T1000 (cell line): ENCODE results near the gene IFNL2.
"Not testable (repeated sequence)": the region's sequence is repeated elsewhere in the genome, so short reads cannot be mapped to it uniquely, and the experiment has no call there.

Source experiments
- DNase-seq: peaks from one replicate; lab custom pipeline; 2025; ENCODE audit warnings: mixed read lengths; lab: John Stamatoyannopoulos, UW

Gene IFNL2

DNA sequence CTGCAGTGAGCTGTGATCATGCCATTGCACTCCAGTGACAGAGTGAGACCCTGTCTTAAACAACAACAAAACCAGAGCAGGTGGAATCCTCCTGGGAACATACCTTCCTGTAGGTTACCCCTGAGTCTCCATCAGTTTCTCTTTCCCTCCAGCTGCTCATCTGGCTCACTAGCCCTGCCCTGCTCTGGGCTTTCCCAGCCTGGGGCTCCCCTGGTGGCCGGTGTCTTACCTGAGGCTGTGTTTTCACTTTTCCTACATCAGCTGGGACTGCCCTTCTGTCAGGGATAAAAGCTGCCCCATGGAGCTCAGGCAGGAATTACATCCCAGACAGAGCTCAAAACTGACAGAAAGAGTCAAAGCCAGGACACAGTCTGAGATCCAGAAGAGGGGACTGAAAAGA is at the start of gene IFNL2:
Gene IFNL2 (plus strand): TSS at position 312 of the 400 bp plus-strand sequence. CDS start 173 bp downstream, outside the sequence.
- not testable (repeated sequence) for DNase-seq

DNA sequence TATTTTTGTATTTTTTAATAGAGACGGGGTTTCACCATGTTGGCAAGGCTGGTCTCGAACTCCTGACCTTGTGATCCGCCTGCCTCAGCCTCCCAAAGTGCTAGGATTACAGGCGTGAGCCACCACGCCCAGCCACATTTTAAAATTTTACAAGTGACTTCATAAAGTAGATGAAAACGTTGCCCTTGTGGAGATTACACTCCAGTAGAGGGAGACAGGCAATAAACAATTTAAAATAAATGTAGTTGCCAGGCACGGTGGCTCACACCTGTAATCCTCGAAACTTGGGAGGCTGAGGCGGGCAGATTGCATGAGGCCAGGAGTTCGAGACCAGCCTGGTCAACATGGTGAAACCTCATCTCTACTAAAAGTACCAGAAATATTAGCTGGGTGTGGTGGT is 49.1 kb upstream of the IFNL2 start:
- not testable (repeated sequence) for DNase-seq

DNA sequence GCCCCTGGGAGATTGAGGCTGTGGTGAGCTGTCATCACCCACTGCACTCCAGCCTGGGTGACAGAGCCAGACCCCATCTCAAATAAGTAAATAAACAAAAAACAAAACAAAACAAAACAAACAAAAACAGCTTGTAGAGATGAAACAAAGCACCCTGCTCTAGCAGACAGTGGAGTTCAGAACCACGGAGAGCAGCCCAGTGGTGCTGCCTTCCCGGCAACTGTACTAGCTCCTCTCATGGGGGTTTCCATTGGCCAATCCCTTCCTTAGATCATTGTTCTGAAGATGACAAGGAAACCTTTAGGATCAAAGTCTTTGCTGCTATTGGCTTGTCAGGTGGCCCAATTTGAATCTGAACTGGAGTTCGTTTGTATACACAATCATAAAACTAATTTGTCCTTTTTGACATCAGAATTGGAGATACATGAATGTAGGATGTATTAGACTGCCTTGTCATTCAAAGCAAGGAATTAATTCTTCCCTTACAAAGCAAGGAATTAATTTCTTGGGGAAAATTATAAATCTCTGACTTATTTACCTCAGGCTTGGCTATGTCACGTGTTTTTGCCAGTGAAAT is 44.4 kb upstream of the IFNL2 start:
- DNase-seq = no peak

DNA sequence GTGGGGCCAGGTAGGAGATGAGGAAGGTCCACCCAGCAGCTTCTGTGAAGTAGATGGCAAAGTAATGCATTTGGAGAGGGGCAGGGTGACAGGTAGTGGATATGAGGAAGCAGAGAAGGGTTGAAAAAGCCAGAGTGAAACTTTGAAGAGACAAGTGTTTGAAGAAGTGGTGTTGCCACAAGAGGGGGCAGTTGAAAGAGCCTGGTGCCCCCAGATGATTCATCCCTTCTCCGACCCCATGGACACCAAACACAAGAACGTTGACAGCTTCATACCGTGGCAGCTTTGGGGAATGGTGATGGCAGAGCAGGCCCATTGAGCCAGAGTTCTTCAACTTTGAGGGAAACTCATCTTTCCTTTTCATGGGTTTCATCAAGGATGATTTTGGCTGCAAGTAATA is 43.3 kb upstream of the IFNL2 start:
- no peak for DNase-seq

DNA sequence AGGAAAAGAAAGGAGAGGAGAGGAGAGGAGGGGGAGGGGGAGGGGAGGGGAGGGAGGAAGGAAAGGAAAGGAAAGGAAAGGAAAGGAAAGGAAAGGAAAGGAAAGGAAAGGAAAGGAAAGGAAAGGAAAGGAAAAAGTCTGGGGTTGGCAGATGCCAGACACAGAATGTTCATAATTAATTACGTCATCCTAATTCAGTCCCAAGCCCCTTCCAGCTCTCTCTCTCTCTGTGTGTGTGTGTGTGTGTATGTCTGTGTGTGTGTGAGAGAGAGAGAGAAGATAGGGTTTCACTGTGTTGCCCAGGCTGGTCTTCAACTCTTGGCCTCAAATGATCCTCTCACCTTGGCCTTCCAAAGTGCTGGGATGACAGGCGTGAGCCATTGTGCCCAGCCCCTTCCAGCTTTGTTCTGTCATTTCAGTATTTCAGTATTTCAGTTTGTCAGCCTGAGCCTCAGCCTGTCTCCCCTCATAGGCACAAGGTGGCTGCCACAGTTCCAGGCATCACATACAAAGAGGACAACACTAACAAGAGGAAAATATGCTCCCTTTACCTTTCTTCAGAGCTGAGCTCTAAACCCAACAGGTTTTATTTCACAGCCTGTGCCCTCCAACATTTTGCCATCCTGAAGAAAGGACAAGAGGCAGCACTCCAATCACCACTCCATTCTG is 38.0 kb upstream of the IFNL2 start:
- DNase-seq = no peak

DNA sequence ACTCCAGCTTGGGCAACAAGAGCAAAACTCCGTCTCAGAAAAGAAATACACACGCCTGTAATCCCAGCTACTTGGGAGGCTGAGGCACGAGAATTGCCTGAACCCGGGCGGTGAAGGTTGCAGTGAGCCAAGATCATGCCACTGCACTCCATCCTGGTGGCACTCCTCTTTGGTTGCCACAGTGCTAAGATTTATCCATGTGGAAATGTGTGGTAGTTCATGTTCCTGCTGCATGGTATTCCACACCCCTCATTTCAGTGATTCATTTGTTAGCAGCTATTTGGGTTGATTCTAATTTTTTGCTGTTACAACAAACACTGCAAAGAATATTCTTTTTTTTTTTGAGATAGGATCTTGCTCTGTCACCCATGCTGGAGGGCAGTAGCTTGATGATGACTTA is 35.5 kb upstream of the IFNL2 start:
- no peak for DNase-seq

DNA sequence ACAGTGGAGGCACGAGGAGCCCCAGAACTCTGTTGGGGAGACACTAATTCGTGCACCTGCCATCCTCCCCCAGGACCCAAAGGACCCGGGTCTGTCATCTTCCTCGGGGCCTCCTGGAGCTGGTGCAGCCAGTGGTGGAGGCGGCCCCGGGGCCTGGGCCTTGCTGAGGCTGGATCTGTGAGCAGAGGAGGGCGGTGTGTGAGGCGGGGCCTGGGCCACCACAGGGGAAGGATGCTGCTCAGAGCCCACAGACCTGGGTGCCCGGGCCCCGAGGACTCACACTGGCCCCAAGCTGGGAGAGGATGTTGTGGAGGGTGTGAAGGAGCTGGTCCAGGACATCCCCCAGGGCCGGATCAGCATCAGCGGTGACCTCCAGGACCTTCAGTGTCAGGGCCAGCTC is 31.7 kb upstream of the IFNL2 start:
- DNase-seq = no peak

DNA sequence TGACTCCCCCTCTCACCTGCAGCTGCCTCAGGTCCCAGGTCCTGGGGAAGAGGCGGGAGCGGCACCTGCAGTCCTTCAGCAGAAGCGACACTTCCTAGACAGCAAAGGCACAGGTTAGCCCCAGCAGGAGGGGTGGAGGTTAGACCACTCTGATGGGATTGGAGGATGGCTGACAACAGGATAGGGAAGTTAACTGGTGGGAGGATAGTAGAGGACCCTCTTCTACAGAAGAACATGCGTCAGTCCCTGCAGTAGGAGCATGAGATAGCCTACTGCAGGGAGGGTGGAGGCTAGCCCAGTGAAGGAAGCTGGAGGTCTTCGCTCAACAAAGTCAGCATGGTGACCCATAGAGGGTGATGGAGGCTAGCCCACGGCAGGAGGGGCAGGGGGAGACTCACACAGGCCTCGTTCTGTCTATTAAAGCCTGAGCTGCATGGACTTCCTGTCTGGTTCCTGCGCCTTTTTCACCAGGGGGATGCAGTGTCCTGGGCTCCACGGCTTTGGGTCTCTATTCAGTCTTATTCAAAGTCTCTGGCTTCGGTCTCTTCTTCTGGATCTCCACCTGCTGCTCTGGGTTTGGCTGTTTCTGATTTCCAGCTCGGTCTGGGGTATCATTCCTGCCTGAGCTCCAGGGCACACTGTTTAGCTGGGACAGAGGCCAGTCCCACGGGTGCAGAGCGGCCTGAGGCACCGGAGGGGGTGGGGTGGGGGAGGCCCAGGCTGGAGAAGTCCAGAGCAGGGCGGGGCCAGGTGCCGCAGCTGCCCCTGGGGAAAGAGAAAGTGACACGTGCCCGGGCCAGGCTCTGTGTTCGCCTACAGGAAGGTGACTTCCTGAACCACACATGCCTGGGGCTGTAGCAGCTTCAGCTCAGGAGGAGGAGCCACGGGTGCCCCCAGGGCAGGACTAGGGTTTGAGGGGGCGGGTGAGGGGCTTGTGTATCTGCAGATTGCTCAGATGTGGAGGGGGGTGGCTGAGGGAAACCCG is 30.7 kb upstream of the IFNL2 start:
- DNase-seq = no peak

DNA sequence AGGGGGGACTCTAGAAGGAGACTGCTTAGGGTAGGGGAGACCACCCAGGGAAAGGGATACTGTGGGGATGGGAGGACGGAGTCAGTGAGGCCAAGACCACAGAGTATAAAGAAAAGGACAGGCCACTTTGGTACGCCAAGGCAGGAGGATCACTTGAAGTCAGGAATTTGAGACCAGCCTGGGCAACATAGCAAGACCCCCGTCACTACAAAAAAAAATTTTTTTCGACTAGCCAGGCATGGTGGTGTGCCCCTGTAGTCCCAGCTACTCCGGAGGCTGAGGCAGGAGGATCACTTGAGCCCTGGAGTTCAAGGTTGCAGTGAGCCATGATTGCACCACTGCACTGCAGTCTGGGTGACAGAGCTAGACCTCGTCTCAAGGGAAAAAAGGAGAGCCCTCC is 30.0 kb upstream of the IFNL2 start:
- no peak for DNase-seq

DNA sequence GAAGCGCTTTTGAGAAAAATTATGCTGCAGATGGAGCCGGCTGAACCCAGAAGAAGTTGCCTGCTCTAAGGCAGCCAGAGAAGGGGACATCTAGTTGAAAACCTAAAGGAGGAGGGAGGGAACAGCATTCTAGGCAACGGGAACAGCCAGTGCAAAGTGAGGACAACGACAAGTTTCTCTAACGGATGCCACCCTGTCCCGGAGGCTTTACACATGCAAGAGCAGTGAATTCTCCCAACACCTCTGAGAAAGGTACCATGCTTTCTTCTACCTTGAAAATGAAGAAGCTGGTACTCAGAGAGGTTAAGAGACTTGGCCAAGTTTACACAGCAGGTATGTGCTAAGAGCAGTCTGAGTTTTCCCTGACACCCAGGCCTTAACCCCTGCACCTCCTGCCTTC is 29.3 kb upstream of the IFNL2 start:
- no peak for DNase-seq

DNA sequence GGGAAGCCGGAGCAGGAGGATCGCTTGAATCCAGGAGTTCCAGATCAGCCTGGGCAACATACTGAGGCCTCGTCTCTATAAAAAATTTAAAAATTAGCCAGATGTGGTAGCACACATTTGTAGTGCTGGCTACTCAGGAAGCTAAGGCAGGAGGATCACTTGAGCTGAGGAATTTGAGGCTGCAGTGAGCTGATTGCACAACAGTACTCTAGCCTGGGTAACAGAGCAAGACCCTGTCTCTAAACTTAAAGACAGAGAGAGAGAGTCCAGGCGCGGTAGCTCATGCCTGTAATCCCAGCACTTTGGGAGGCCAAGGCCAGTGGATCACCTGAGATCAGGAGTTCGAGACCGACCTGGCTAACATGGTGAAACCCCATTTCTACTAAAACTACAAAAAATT is 27.8 kb upstream of the IFNL2 start:
- no peak for DNase-seq

DNA sequence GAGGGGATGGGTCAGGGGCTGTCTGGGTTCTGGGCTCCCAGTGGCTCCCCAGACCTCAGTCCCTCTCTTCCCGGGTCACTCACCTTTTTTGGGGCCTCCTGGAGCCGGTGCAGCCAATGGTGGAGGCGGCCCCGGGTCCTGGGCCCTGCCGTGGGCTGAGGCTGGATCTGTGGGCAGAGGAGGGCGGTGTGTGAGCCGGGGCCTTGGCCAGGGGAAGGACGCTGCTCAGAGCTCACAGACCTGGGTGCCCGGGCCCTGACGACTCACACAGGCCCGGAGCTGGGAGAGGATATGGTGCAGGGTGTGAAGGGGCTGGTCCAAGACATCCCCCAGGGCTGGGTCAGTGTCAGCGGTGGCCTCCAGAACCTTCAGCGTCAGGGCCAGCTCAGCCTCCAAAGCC is 24.5 kb upstream of the IFNL2 start:
- not testable (repeated sequence) for DNase-seq

DNA sequence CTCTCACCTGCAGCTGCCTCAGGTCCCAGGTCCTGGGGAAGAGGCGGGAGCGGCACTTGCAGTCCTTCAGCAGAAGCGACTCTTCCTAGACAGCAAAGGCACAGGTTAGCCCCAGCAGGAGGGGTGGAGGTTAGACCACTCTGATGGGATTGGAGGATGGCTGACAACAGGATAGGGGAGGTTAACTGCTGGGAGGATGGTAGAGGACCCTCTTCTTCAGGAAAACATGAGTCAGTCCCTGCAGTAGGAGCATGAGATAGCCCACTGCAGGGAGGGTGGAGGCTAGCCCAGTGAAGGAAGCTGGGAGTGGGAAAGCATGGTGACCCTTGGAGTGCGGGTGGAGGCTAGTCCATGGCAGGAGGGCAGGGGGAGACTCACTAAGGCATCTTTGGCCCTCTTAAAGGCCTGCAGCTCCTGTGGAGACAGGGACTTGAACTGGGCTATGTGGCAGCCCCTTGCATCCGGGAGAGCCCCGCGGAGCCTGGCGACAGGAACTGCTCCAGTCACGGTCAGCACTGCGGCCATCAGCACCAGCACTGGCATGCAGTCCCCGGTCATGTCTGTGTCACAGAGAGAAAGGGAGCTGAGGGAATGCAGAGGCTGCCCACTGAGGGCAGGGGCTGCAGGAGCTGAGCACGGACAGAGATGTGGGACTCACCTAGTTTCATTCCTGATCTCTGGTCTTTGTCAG is 23.6 kb upstream of the IFNL2 start, which contains the start of gene IFNL3:
Gene IFNL3 (minus strand): TSS at position 597 of the 691 bp plus-strand sequence. CDS start 39 bp downstream, at position 558.
- DNase-seq = not testable (repeated sequence)

DNA sequence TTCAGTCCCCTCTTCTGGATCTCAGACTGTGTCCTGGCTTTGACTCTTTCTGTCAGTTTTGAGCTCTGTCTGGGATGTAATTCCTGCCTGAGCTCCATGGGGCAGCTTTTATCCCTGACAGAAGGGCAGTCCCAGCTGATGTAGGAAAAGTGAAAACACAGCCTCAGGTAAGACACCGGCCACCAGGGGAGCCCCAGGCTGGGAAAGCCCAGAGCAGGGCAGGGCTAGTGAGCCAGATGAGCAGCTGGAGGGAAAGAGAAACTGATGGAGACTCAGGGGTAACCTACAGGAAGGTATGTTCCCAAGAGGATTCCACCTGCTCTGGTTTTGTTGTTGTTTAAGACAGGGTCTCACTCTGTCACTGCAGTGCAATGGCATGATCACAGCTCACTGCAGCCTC is 23.0 kb upstream of the IFNL2 start:
- not testable (repeated sequence) for DNase-seq

DNA sequence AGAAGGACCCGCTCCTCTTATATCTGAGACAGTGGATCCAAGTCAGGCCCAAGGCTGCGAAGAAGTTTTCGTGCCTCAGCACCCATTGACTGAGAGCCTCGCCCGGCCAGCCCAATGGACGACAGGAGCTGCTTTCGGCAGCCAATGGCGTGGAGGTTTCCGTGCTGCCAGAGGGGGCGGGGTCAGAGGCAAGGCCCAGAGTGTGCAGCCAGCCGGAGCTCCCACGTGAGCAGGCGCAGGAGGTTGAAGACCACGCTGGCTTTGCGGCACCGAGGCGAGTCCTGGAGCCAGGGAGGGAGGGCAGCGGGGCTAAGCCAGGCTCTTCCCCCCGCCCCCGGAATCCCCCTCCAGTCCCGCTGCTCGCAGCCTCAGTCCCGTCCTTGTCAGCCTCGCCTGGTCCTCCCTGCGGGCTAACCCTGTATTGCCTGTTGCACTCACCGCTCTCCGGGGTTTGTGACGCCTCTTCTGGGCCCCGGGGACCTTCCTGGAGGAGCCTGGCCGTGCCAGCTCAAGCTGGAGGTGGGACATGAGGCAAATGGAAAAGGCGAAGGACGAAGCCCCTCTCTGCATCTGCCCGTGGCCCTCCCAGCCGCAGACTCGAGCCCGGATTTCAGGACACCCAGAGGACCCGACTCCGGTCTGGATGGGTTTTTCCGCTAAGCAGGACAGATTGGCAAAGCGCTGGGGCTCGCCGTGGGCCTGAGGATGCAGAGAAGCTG is 21.1 kb upstream of the IFNL2 start:
- DNase-seq = no peak

DNA sequence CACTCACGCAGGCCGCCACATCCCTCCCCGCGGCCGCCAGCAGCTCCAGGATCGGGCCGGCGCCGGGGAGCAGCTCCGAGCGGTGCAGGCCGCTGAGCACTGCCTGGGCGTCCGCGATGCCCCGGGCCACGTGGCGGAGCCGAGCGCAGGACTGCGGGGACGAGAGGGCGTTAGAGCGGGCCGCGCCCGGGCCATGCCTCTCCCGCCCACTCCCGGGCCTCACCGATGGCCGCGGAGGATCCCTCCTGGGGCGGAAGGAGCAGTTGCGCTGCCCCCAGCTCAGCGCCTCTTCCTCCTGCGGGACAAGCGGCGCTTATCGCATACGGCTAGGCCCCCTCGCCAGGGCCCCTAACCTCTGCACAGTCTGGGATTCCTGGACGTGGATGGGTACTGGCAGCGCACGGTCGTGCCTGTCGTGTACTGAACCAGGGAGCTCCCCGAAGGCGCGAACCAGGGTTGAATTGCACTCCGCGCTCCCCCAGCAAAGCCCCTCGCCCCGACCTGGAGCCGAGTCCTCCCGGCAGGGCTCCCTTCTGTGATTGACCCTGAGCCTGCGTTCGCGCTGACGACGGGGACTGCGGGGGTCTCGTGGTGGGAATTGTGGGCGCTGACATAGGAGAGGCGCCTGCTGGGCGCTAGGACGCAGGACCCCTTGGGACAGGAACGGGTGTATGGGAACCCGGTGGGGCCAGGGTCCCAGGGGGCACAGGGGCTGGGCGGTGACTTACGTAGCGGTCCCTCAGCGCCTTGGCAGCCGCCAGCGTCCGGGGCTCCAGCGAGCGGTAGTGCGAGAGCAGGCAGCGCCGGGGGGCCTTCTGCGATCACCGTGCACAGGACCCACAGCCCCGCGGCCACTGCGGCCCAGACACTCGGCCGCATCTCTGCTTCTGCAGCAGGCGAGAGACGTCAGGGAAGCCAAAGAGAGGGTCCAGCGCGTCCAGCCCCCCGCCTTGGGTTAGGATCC is 20.2 kb upstream of the IFNL2 start:
- DNase-seq = no peak

DNA sequence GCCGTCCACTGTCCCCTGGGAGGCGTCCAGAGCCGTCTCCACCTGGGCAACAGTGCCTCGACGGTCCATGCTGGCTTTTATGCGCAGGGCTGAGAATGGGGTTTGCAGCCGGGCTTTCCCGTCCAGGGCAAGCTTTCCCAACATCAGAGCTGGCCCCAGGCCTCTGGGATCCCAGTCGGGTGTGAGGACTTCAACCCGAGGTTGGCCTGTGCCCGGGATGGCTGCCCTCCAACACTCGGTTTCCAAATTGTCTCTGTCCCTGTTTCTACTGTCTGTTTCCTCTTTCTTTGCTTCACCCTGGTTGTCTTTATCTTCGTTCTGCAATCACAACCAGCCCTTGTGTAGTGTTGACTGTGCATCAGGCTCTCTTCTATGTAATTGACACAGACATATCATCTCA is 19.4 kb upstream of the IFNL2 start, which contains the start of gene IFNL4:
Gene IFNL4 (minus strand): TSS at position 51 of the 400 bp plus-strand sequence.
- DNase-seq = no peak

DNA sequence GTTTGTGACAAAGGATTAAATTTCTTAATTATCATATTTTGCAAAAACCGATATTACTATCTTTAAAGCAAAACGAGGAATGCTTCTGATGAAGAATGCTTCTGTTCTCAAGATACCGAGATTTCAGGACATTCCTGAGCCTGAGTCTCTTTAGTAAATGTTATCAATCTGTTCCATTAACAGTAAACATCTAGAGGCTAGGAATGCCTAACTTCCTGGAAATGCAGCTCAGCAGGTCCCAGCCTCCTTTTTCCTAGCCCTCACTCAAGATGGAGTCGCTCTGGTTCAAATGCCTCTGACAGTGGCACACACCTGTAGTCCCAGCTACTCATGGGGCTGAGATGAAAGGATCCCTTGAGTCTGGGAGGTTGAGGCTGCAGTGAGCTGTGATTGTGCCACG is 17.1 kb upstream of the IFNL2 start:
- no peak for DNase-seq

DNA sequence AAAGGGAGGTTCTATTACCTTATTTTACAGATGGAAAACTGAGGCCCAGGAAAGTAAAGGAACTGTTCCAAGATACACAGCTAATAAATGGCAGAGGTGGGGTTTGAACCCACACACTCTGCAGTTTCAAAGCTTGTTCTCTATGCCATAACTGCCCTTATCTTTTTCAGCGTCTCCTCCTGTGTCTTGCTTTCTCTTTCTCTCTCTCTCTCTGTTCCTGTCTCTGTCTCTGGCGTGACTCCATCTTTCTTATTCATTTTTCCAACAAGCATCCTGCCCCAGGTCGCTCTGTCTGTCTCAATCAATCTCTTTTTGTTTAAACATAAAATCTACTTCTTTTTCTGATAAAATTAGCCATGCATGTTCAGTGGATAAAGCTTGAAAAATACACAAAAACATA is 16.4 kb upstream of the IFNL2 start:
- no peak for DNase-seq

DNA sequence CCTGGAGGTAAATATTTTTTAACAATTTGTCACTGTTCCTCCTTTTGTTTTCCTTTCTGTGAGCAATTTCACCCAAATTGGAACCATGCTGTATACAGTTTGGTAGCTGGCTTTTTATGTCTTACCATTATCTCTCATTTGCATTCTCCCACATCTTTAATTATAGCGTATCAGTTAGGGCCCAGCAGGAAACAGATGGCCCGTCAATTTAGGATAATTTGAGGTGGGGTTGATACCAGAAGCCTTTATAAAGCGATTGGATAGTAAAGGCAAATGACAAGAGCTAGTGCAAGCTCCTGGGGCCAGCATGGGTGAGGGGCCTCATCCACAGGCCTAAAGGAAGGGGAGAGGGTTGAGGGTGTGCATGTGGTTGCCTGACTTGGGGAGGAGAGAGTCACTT is 15.7 kb upstream of the IFNL2 start:
- DNase-seq = no peak
